ENCODE measurements around the gene SDC3. TPM values are rescaled to one million over a fixed set of nuclear protein-coding genes. Genes with fewer than 3 reads are reported as not detected.

SDC3 gene
- total and polyA plus RNA-seq, 8 donors: 29.8 to 65.2 (median 46.0) TPM

DNA sequence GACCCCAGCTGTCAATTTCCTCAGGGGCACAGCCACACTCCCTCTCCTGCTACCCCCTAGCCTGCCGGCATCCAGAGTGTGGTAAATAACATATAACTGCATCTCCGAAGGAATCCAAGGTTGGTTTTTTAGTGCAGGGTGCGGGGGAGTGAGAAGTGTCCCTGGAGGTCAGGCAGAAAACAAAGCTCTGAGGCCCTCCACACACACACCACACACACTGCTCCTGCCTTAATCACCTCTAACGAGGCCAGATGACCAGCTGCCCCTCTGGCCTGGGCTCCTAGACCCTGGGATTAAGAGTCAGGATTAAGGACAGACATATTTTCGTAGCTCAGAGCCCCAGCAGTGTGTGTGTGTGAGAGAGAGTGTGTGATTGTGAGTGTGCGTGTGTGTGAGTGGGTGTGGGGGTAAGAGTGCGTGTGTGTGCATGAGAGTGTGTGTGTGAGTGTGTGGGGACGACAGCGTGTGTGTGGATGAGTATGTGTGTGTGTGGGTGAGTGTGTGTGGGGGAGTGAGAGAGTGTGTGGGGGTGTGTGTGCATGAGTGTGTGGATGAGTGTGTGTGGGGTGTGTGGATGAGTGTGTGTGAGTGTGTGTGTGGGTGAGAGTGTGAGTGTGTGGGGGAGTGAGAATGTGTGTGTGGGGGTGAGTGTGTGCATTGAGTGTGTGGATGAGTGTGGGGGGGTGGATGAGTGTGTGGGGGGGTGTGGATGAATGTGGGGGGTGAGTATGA, 14.6 kb downstream of the SDC3 start:
- intact Hi-C loops (cut with DNase I): no loop called here
- Histone ChIP-seq H3K4me1 (peaks cover under 1 to 18% of the 10 kb centered on the region in 2 donors), H3K27me3 (no peaks in the 10 kb centered on the region), H3K4me3 (no peak overlapping the region), H3K36me3 (no peaks in the 10 kb centered on the region), H3K27ac (no peak overlapping the region), H3K9me3 (no peaks in the 10 kb centered on the region)
- ATAC-seq: no peak
- TF ChIP-seq CTCF (IDR thresholded peaks at IDR 0.05): no peak
- no peak for DNase-seq

DNA sequence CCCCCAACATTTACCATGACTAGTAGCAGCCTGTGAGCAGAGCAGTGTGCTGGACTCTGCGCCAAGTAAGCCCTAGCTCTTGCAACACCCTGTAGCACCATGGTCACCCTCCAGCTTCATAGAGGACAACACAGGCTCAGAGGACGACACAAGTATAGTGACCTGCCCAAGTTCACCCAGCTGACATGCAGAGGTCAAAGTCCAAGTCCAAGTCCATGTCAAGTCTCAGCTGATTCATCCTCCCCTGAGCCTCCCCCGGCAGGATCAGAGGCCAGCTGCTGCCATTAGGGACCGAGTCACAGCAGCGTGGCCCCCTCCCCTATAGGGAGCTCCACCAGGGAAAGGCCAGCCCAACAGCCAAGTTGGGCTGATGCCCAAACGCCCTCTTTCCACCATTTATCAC, 15.9 kb downstream of the SDC3 start:
- intact Hi-C loops (cut with DNase I): no loop called here
- peaks cover 4 to 23% of the 10 kb centered on the region in 2 donors for H3K4me1 ChIP-seq
- H3K36me3 ChIP-seq: no peaks in the 10 kb centered on the region
- H3K27me3 ChIP-seq: no peaks in the 10 kb centered on the region
- no peak overlapping the region for H3K4me3 ChIP-seq
- DNase-seq (no peak), ATAC-seq (no peak)
- no peak for TF ChIP-seq CTCF (IDR thresholded peaks at IDR 0.05)
- no peaks in the 10 kb centered on the region for H3K9me3 ChIP-seq
- no peak overlapping the region for H3K27ac ChIP-seq

- intact Hi-C loops (cut with DNase I): no loop called here
- H3K27ac ChIP-seq: no peak overlapping the region
These were observed 17.4 kb downstream of the SDC3 start for GRCh38 chr1:30891227-30891552.

DNA sequence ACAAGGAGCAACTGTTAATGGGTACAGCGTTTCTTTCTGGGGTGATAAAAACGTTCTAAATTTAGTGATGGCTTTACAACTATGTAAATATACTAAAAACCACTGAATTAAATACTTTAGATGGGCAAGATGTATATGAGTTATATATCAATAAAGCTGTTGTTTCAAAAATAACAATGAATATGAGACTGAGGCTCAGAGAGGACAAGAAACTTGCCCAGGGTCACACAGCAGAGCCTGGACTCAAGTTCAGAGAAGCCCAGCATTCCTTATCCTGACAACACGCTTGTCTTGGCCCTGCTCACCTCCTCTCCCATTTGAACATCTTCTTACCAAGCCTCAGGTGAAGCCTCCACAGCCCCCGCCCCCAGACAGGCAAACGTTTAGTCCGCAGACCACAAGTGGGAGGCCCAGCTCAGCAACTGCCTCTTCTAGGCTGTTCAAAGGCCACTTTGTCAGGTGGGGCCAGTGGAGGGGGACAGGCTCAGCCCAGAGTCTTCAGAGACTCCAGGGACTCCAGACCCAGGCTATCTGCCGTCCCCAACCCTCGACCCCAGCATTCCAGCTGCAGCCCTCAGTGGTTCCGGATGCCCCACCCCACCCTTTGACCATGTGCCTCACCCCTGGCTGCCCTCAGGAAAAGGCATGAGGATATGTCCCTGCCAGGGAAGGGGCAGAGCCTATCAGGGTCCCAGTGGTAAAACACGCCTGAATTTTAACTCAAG, 17.9 kb downstream of the SDC3 start:
- Histone ChIP-seq H3K4me1 (peaks cover 4 to 23% of the 10 kb centered on the region in 2 donors), H3K27ac (no peak overlapping the region), H3K4me3 (no peak overlapping the region), H3K9me3 (no peaks in the 10 kb centered on the region), H3K27me3 (no peaks in the 10 kb centered on the region), H3K36me3 (no peaks in the 10 kb centered on the region)
- no peak for ATAC-seq
- no peak for DNase-seq
- no peak for TF ChIP-seq CTCF (IDR thresholded peaks at IDR 0.05)
- intact Hi-C loops (cut with DNase I): no loop called here

More at GRCh38 chr1:30891227-30891552, 17.4 kb downstream of the SDC3 start:
- DNase-seq: no peak
- no peak for ATAC-seq
- Histone ChIP-seq H3K27me3 (no peaks in the 10 kb centered on the region), H3K4me1 (peaks cover 4 to 23% of the 10 kb centered on the region in 2 donors), H3K9me3 (no peaks in the 10 kb centered on the region), H3K36me3 (no peaks in the 10 kb centered on the region), H3K4me3 (no peak overlapping the region)
- TF ChIP-seq CTCF (IDR thresholded peaks at IDR 0.05): no peak

DNA sequence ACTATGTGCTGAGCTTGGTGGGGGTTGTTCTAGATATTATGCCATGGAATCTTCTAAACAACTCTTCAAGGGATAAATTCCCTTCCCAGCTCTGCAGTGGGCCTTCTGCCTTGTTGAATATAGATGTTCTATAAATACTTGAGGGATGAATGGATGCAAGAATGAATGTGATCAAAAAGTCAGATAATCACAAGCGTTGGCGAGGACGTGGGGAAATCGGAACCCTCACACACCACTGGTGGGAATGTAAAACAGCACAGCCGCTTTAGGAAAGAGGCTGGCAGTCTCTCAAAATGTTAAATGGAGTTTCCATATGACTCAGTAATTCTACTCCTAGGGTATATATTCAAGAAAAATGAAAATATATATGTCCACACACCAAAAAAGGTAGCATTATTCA, 19.0 kb downstream of the SDC3 start:
- peaks cover 4 to 23% of the 10 kb centered on the region in 2 donors for H3K4me1 ChIP-seq
- no peak overlapping the region for H3K4me3 ChIP-seq
- no peaks in the 10 kb centered on the region for H3K36me3 ChIP-seq
- no peak overlapping the region for H3K27ac ChIP-seq
- H3K27me3 ChIP-seq: no peaks in the 10 kb centered on the region
- no peaks in the 10 kb centered on the region for H3K9me3 ChIP-seq
- DNase-seq: no peak
- intact Hi-C loops (cut with DNase I): no loop called here
- TF ChIP-seq CTCF (IDR thresholded peaks at IDR 0.05): no peak
- ATAC-seq: no peak
